Endothelial cell of umbilical vein (primary cell): ENCODE measurements around the gene CDC45. TPM values are rescaled to one million over a fixed set of nuclear protein-coding genes. Genes with fewer than 3 reads are reported as not detected.

ENCODE experiments used
- BruUV-seq: library from RNA; stranded (reverse); fragments of 400-500 nt; replicated peaks from 2 replicates; lab custom pipeline; 2021; lab: Mats Ljungman, UMichigan
- CTCF ChIA-PET: fragments of 300-600, 350-600 bp; sonication (Branson Sonifier 250); formaldehyde crosslinking; loops from one replicate; lab custom pipeline; 2021; ENCODE audit warnings: antibody characterized with exemption, inconsistent platforms; lab: Charles Lee
- POLR2A ChIA-PET: fragments of 300-600, 350-600 bp; sonication (Branson Sonifier 250); formaldehyde crosslinking; loops from one replicate; lab custom pipeline; 2021; ENCODE audit warnings: antibody characterized with exemption, inconsistent platforms; lab: Charles Lee
- DNase-seq: peaks from one replicate; pipeline ENCODE4 v3.0.0-alpha.2; 2011; ENCODE audit warnings: low read depth, low spot score
- FAIRE-seq: peaks from 2 replicates; lab custom pipeline; 2011; peaks lifted over from hg19 to GRCh38; lab: Jason Lieb, UNC
- H2AFZ ChIP-seq: 2 replicates; pipeline ENCODE4 v1.6.0; 2012; ENCODE audit warnings: low read depth, low read length, control low read depth, inconsistent platforms
- H3K27ac ChIP-seq: 2 replicates; pipeline ENCODE4 v1.5.1; 2011; ENCODE audit warnings: low read depth, mild to moderate bottlenecking, control low read depth, low read length, moderate library complexity; ENCODE audit not compliant: insufficient read depth
- H3K27me3 ChIP-seq, 2 experiments: 2 replicates each; pipeline versions ENCODE4 v1.6.0 to v1.6.1; 2011; ENCODE audit warnings: low read length in 2 of 2, mixed read lengths in 1 of 2; ENCODE audit not compliant: control insufficient read depth in 2 of 2, insufficient read depth in 2 of 2
- H3K36me3 ChIP-seq, 2 experiments: 2 replicates in 1 of 2; 3 replicates in 1 of 2; pipeline ENCODE4 v1.5.1; 2011; ENCODE audit warnings: low read length in 2 of 2, mild to moderate bottlenecking in 1 of 2, moderate library complexity in 1 of 2; ENCODE audit not compliant: control insufficient read depth in 2 of 2, insufficient read depth in 2 of 2; ENCODE audit errors: extremely low read depth in 1 of 2
- H3K4me1 ChIP-seq: 3 replicates; pipeline ENCODE4 v1.5.1; 2011; ENCODE audit warnings: mild to moderate bottlenecking, low read length; ENCODE audit not compliant: control insufficient read depth, insufficient read depth; ENCODE audit errors: extremely low read depth
- H3K4me2 ChIP-seq: 2 replicates; pipeline ENCODE4 v1.6.1; 2011; ENCODE audit warnings: low read length, control low read depth, mixed read lengths; ENCODE audit not compliant: insufficient read depth
- H3K4me3 ChIP-seq, 3 experiments: fragments of 200-600 bp in 1 of 3; sonication (generic), shearing (Covaris generic) in 1 of 3; replicated peaks in 1 of 3; 2 replicates each; pipeline ENCODE4 v1.5.1; 2011 to 2016; ENCODE audit warnings: control low read depth in 3 of 3, low read length in 3 of 3, mild to moderate bottlenecking in 2 of 3, inconsistent platforms in 1 of 3, low read depth in 1 of 3, moderate library complexity in 1 of 3; ENCODE audit not compliant: insufficient read depth in 1 of 3
- H3K79me2 ChIP-seq: 2 replicates; pipeline ENCODE4 v1.6.0; 2012; ENCODE audit warnings: low read length, inconsistent platforms; ENCODE audit not compliant: control insufficient read depth, insufficient read depth
- H3K9ac ChIP-seq: replicated peaks from 2 replicates; pipeline ENCODE3; 2011; ENCODE audit warnings: low read length, control low read depth; ENCODE audit not compliant: insufficient read depth; ENCODE audit errors: extremely low read depth
- H3K9me1 ChIP-seq: replicated peaks from 3 replicates; pipeline ENCODE4 v1.6.0; 2011; ENCODE audit warnings: mild to moderate bottlenecking, low read length; ENCODE audit not compliant: control insufficient read depth, insufficient read depth; ENCODE audit errors: extremely low read depth
- H3K9me3 ChIP-seq: replicated peaks from 2 replicates; pipeline ENCODE4 v1.5.1; 2012; ENCODE audit warnings: low read length, inconsistent platforms; ENCODE audit not compliant: control insufficient read depth, insufficient read depth
- H4K20me1 ChIP-seq: replicated peaks from 2 replicates; pipeline ENCODE3; 2011; ENCODE audit warnings: mild to moderate bottlenecking, low read length; ENCODE audit not compliant: control insufficient read depth, insufficient read depth; ENCODE audit errors: extremely low read depth
- CTCF ChIP-seq, 2 donors: IDR thresholded peaks; 1 replicate in 1 of 2; 2 replicates in 1 of 2; pipeline ENCODE4 v1.5.1; 2011; ENCODE audit warnings: low read length in 2 of 2, mild to moderate bottlenecking in 2 of 2, moderate library complexity in 2 of 2, control low read depth in 1 of 2, inconsistent platforms in 1 of 2, low read depth in 1 of 2; ENCODE audit not compliant: insufficient read depth in 1 of 2; ENCODE audit errors: extremely low read depth in 1 of 2
- EZH2 ChIP-seq: IDR thresholded peaks from 2 replicates; pipeline ENCODE4 v1.6.1; 2012; ENCODE audit warnings: borderline replicate concordance, low read depth, mild to moderate bottlenecking, moderate library complexity, low read length, inconsistent platforms; ENCODE audit not compliant: severe bottlenecking
- FOS ChIP-seq: IDR thresholded peaks from 2 replicates; pipeline ENCODE4 v1.6.1; 2011; ENCODE audit warnings: mild to moderate bottlenecking, low read length, moderate library complexity, borderline replicate concordance; ENCODE audit not compliant: insufficient read depth
- GATA2 ChIP-seq: IDR thresholded peaks from 2 replicates; pipeline ENCODE4 v1.7.0; 2011; ENCODE audit warnings: low read depth, mild to moderate bottlenecking, moderate library complexity, mixed read lengths, low read length; ENCODE audit not compliant: insufficient read length, insufficient read depth
- JUN ChIP-seq: IDR thresholded peaks from 2 replicates; pipeline ENCODE4 v1.6.1; 2011; ENCODE audit warnings: borderline replicate concordance, low read depth; ENCODE audit not compliant: insufficient read length, insufficient read depth
- MAX ChIP-seq: IDR thresholded peaks from 2 replicates; pipeline ENCODE4 v1.6.1; 2011; ENCODE audit not compliant: insufficient read depth, insufficient read length
- MYC ChIP-seq: IDR thresholded peaks from one replicate; pipeline ENCODE4 v1.6.1; 2011; ENCODE audit warnings: mild to moderate bottlenecking, low read depth, low read length
- POLR2A ChIP-seq: IDR thresholded peaks from 2 replicates; pipeline ENCODE4 v1.6.1; 2012; ENCODE audit warnings: low read depth, mild to moderate bottlenecking, control low read depth, low read length
- POLR2AphosphoS5 ChIP-seq: IDR thresholded peaks from 2 replicates; pipeline ENCODE4 v1.6.1; 2012; ENCODE audit warnings: low read depth, mild to moderate bottlenecking, control low read depth, low read length, moderate library complexity; ENCODE audit not compliant: insufficient read depth
- dilution Hi-C: fragments of 300-500 bp; cut with MboI; formaldehyde crosslinking; loops from one replicate; pipeline ENCODE4 v1.15.0; 2019; ENCODE audit warnings: low sequenced_read_pairs; ENCODE audit not compliant: extremely low pct_ligation_motif_present
- intact Hi-C: fragments of 100-400 bp; cut with micrococcal nuclease; formaldehyde crosslinking; loops from one replicate; pipeline ENCODE4 v1.10.0; 2022
- polyA plus RNA-seq, 4 experiments: library from polyadenylated mRNA; depleted of rRNA in 3 of 4; stranded (reverse) in 3 of 4; unstranded in 1 of 4; fragments of >200 nt; gene quantifications; 2 replicates each; pipeline versions ENCODE4 v1.2.1 to v1.2.3, GENCODE V29; 2011 to 2012; ENCODE audit warnings: missing spikeins in 1 of 4
- total RNA-seq: library from RNA; stranded (reverse); gene quantifications from 2 replicates; pipeline ENCODE4 v1.2.3, GENCODE V29; 2021

Gene CDC45
- total and polyA plus RNA-seq, 2 donors (not counting 3 experiments of a cell fraction or from before 2014, with no cell fraction given), result 36.6 to 40.6 TPM

GRCh38 chr22:19471572-19471971 is 8.1 kb upstream of the CDC45 start:
- Histone ChIP-seq H3K4me2 (no peak overlapping the region), H3K4me1 (no peaks in the 10 kb centered on the region), H2AFZ (no peak overlapping the region), H3K27me3 (no peaks in the 10 kb centered on the region), H3K79me2 (peaks cover 35% of the 10 kb centered on the region), H3K4me3 (no peak overlapping the region), H4K20me1 (peaks cover 2% of the 10 kb centered on the region), H3K36me3 (peaks cover 48 to 67% of the 10 kb centered on the region in 2 experiments), H3K9me3 (no peaks in the 10 kb centered on the region), H3K27ac (no peak overlapping the region), H3K9me1 (no peaks in the 10 kb centered on the region), H3K9ac (no peak overlapping the region)
- intact Hi-C loops (loop anchor here (10.0 kb wide), 1 partner anchor 243 kb away; the partner anchor contains the start of gene SEPTIN5), dilution Hi-C loops (no loop called here)
- ChIA-PET POLR2A (no interaction called here), CTCF (interaction anchor here (4.9 kb wide), 1 partner anchor 158 kb away, joined by 38 read pairs; no protein-coding TSS in a partner anchor)
- FAIRE-seq (no peak), DNase-seq (no peak)
- TF ChIP-seq FOS (no peak), JUN (no peak), EZH2 (no peak), CTCF (IDR thresholded peaks at IDR 0.05; ENCODE audit: extremely low read depth in 1 of 2, insufficient read depth in 1 of 2, low read depth in 1 of 2, low read length in 2 of 2) (no peak), MAX (no peak), POLR2AphosphoS5 (no peak), GATA2 (no peak), POLR2A (no peak), MYC (no peak)
- BruUV-seq, result no TSS peak
